Endothelial cell of umbilical vein (primary cell): ENCODE data around the gene NMNAT3. TPM values are rescaled to one million over a fixed set of nuclear protein-coding genes. Genes with fewer than 3 reads are reported as not detected.

Source experiments
- BruUV-seq: library from RNA; stranded (reverse); fragments of 400-500 nt; replicated peaks from 2 replicates; lab custom pipeline; 2021; lab: Mats Ljungman, UMichigan
- CTCF ChIA-PET: fragments of 300-600, 350-600 bp; sonication (Branson Sonifier 250); formaldehyde crosslinking; loops from one replicate; lab custom pipeline; 2021; ENCODE audit warnings: antibody characterized with exemption, inconsistent platforms; lab: Charles Lee
- POLR2A ChIA-PET: fragments of 300-600, 350-600 bp; sonication (Branson Sonifier 250); formaldehyde crosslinking; loops from one replicate; lab custom pipeline; 2021; ENCODE audit warnings: antibody characterized with exemption, inconsistent platforms; lab: Charles Lee
- DNase-seq: peaks from one replicate; pipeline ENCODE4 v3.0.0-alpha.2; 2011; ENCODE audit warnings: low read depth, low spot score
- FAIRE-seq: peaks from 2 replicates; lab custom pipeline; 2011; peaks lifted over from hg19 to GRCh38; lab: Jason Lieb, UNC
- H2AFZ ChIP-seq: 2 replicates; pipeline ENCODE4 v1.6.0; 2012; ENCODE audit warnings: low read depth, low read length, control low read depth, inconsistent platforms
- H3K27ac ChIP-seq: 2 replicates; pipeline ENCODE4 v1.5.1; 2011; ENCODE audit warnings: low read depth, mild to moderate bottlenecking, control low read depth, low read length, moderate library complexity; ENCODE audit not compliant: insufficient read depth
- H3K27me3 ChIP-seq, 2 experiments: 2 replicates each; pipeline versions ENCODE4 v1.6.0 to v1.6.1; 2011; ENCODE audit warnings: low read length in 2 of 2, mixed read lengths in 1 of 2; ENCODE audit not compliant: control insufficient read depth in 2 of 2, insufficient read depth in 2 of 2
- H3K36me3 ChIP-seq, 2 experiments: 2 replicates in 1 of 2; 3 replicates in 1 of 2; pipeline ENCODE4 v1.5.1; 2011; ENCODE audit warnings: low read length in 2 of 2, mild to moderate bottlenecking in 1 of 2, moderate library complexity in 1 of 2; ENCODE audit not compliant: control insufficient read depth in 2 of 2, insufficient read depth in 2 of 2; ENCODE audit errors: extremely low read depth in 1 of 2
- H3K4me1 ChIP-seq: 3 replicates; pipeline ENCODE4 v1.5.1; 2011; ENCODE audit warnings: mild to moderate bottlenecking, low read length; ENCODE audit not compliant: control insufficient read depth, insufficient read depth; ENCODE audit errors: extremely low read depth
- H3K4me2 ChIP-seq: 2 replicates; pipeline ENCODE4 v1.6.1; 2011; ENCODE audit warnings: low read length, control low read depth, mixed read lengths; ENCODE audit not compliant: insufficient read depth
- H3K4me3 ChIP-seq, 3 experiments: fragments of 200-600 bp in 1 of 3; sonication (generic), shearing (Covaris generic) in 1 of 3; replicated peaks in 1 of 3; 2 replicates each; pipeline ENCODE4 v1.5.1; 2011 to 2016; ENCODE audit warnings: control low read depth in 3 of 3, low read length in 3 of 3, mild to moderate bottlenecking in 2 of 3, inconsistent platforms in 1 of 3, low read depth in 1 of 3, moderate library complexity in 1 of 3; ENCODE audit not compliant: insufficient read depth in 1 of 3
- H3K79me2 ChIP-seq: 2 replicates; pipeline ENCODE4 v1.6.0; 2012; ENCODE audit warnings: low read length, inconsistent platforms; ENCODE audit not compliant: control insufficient read depth, insufficient read depth
- H3K9ac ChIP-seq: replicated peaks from 2 replicates; pipeline ENCODE3; 2011; ENCODE audit warnings: low read length, control low read depth; ENCODE audit not compliant: insufficient read depth; ENCODE audit errors: extremely low read depth
- H3K9me1 ChIP-seq: replicated peaks from 3 replicates; pipeline ENCODE4 v1.6.0; 2011; ENCODE audit warnings: mild to moderate bottlenecking, low read length; ENCODE audit not compliant: control insufficient read depth, insufficient read depth; ENCODE audit errors: extremely low read depth
- H3K9me3 ChIP-seq: replicated peaks from 2 replicates; pipeline ENCODE4 v1.5.1; 2012; ENCODE audit warnings: low read length, inconsistent platforms; ENCODE audit not compliant: control insufficient read depth, insufficient read depth
- H4K20me1 ChIP-seq: replicated peaks from 2 replicates; pipeline ENCODE3; 2011; ENCODE audit warnings: mild to moderate bottlenecking, low read length; ENCODE audit not compliant: control insufficient read depth, insufficient read depth; ENCODE audit errors: extremely low read depth
- CTCF ChIP-seq, 2 donors: IDR thresholded peaks; 1 replicate in 1 of 2; 2 replicates in 1 of 2; pipeline ENCODE4 v1.5.1; 2011; ENCODE audit warnings: low read length in 2 of 2, mild to moderate bottlenecking in 2 of 2, moderate library complexity in 2 of 2, control low read depth in 1 of 2, inconsistent platforms in 1 of 2, low read depth in 1 of 2; ENCODE audit not compliant: insufficient read depth in 1 of 2; ENCODE audit errors: extremely low read depth in 1 of 2
- EZH2 ChIP-seq: IDR thresholded peaks from 2 replicates; pipeline ENCODE4 v1.6.1; 2012; ENCODE audit warnings: borderline replicate concordance, low read depth, mild to moderate bottlenecking, moderate library complexity, low read length, inconsistent platforms; ENCODE audit not compliant: severe bottlenecking
- FOS ChIP-seq: IDR thresholded peaks from 2 replicates; pipeline ENCODE4 v1.6.1; 2011; ENCODE audit warnings: mild to moderate bottlenecking, low read length, moderate library complexity, borderline replicate concordance; ENCODE audit not compliant: insufficient read depth
- GATA2 ChIP-seq: IDR thresholded peaks from 2 replicates; pipeline ENCODE4 v1.7.0; 2011; ENCODE audit warnings: low read depth, mild to moderate bottlenecking, moderate library complexity, mixed read lengths, low read length; ENCODE audit not compliant: insufficient read length, insufficient read depth
- JUN ChIP-seq: IDR thresholded peaks from 2 replicates; pipeline ENCODE4 v1.6.1; 2011; ENCODE audit warnings: borderline replicate concordance, low read depth; ENCODE audit not compliant: insufficient read length, insufficient read depth
- MAX ChIP-seq: IDR thresholded peaks from 2 replicates; pipeline ENCODE4 v1.6.1; 2011; ENCODE audit not compliant: insufficient read depth, insufficient read length
- MYC ChIP-seq: IDR thresholded peaks from one replicate; pipeline ENCODE4 v1.6.1; 2011; ENCODE audit warnings: mild to moderate bottlenecking, low read depth, low read length
- POLR2A ChIP-seq: IDR thresholded peaks from 2 replicates; pipeline ENCODE4 v1.6.1; 2012; ENCODE audit warnings: low read depth, mild to moderate bottlenecking, control low read depth, low read length
- dilution Hi-C: fragments of 300-500 bp; cut with MboI; formaldehyde crosslinking; loops from one replicate; pipeline ENCODE4 v1.15.0; 2019; ENCODE audit warnings: low sequenced_read_pairs; ENCODE audit not compliant: extremely low pct_ligation_motif_present
- intact Hi-C: fragments of 100-400 bp; cut with micrococcal nuclease; formaldehyde crosslinking; loops from one replicate; pipeline ENCODE4 v1.10.0; 2022
- polyA plus RNA-seq, 4 experiments: library from polyadenylated mRNA; depleted of rRNA in 3 of 4; stranded (reverse) in 3 of 4; unstranded in 1 of 4; fragments of >200 nt; gene quantifications; 2 replicates each; pipeline versions ENCODE4 v1.2.1 to v1.2.3, GENCODE V29; 2011 to 2012; ENCODE audit warnings: missing spikeins in 1 of 4
- total RNA-seq: library from RNA; stranded (reverse); gene quantifications from 2 replicates; pipeline ENCODE4 v1.2.3, GENCODE V29; 2021

The NMNAT3 gene
- total and polyA plus RNA-seq, 2 donors (not counting 3 experiments of a cell fraction or from before 2014, with no cell fraction given), result 0.59 to 0.60 TPM

- Histone ChIP-seq H3K4me3 (no peak overlapping the region), H3K4me2 (no peak overlapping the region), H3K27ac (no peak overlapping the region), H3K27me3 (no peaks in the 10 kb centered on the region), H3K4me1 (no peaks in the 10 kb centered on the region), H3K79me2 (no peaks in the 10 kb centered on the region), H2AFZ (no peak overlapping the region), H3K9me1 (no peaks in the 10 kb centered on the region), H4K20me1 (no peaks in the 10 kb centered on the region), H3K9me3 (no peaks in the 10 kb centered on the region), H3K36me3 (no peaks in the 10 kb centered on the region), H3K9ac (no peak overlapping the region)
- ChIA-PET POLR2A (no interaction called here), CTCF (no interaction called here)
- TF ChIP-seq CTCF (IDR thresholded peaks at IDR 0.05; ENCODE audit: extremely low read depth in 1 of 2, insufficient read depth in 1 of 2, low read depth in 1 of 2, low read length in 2 of 2), result no peak
- no peak for TF ChIP-seq FOS
- no peak for TF ChIP-seq MAX
- TF ChIP-seq POLR2A, result no peak
- TF ChIP-seq GATA2, result no peak
- TF ChIP-seq JUN, result no peak
- intact Hi-C loops, result no loop called here
- DNase-seq (no peak), FAIRE-seq (no peak)
- no TSS peak for BruUV-seq
- dilution Hi-C loops, result no loop called here
Measured at GRCh38 chr3:139660269-139660668, 17.5 kb downstream of the NMNAT3 start.

- DNase-seq, result no peak
- Histone ChIP-seq H3K9ac (no peak overlapping the region), H3K4me1 (no peaks in the 10 kb centered on the region), H3K36me3 (no peaks in the 10 kb centered on the region), H3K4me3 (no peak overlapping the region), H3K27me3 (no peaks in the 10 kb centered on the region), H3K27ac (no peak overlapping the region), H3K4me2 (no peak overlapping the region), H3K79me2 (no peaks in the 10 kb centered on the region), H3K9me3 (no peaks in the 10 kb centered on the region), H3K9me1 (no peaks in the 10 kb centered on the region), H4K20me1 (no peaks in the 10 kb centered on the region), H2AFZ (no peak overlapping the region)
- TF ChIP-seq EZH2 (no peak), CTCF (IDR thresholded peaks at IDR 0.05; ENCODE audit: extremely low read depth in 1 of 2, insufficient read depth in 1 of 2, low read depth in 1 of 2, low read length in 2 of 2) (no peak), POLR2A (no peak), JUN (no peak), MYC (no peak)
- no peak for FAIRE-seq
- dilution Hi-C loops, result no loop called here
- intact Hi-C loops, result no loop called here
- CTCF ChIA-PET, result no interaction called here
- BruUV-seq, result no TSS peak
- POLR2A ChIA-PET, result no interaction called here
Measured at GRCh38 chr3:139659511-139659910, 18.3 kb downstream of the NMNAT3 start.
